BJ (cell line): ENCODE results near the gene ATXN7L3B. TPM values are rescaled to one million over a fixed set of nuclear protein-coding genes. Genes with fewer than 3 reads are reported as not detected.

ENCODE experiments used
- CTCF ChIA-PET: fragments of 350-600 bp; formaldehyde crosslinking; extraction: SDS; loops from one replicate; lab custom pipeline; 2021; ENCODE audit warnings: antibody characterized with exemption, inconsistent platforms; lab: Yijun Ruan, JAX
- POLR2A ChIA-PET: fragments of 300-600 bp; sonication (Branson Sonifier 250); formaldehyde crosslinking; extraction: SDS; loops from one replicate; lab custom pipeline; 2021; ENCODE audit warnings: antibody characterized with exemption; lab: Charles Lee
- DNase-seq: peaks from one replicate; pipeline ENCODE4 v3.0.0-alpha.2; 2011; ENCODE audit warnings: low read depth
- H3K27me3 ChIP-seq: 2 replicates; pipeline ENCODE4 v1.6.0; 2011; ENCODE audit warnings: low read length; ENCODE audit not compliant: control insufficient read depth, insufficient read depth
- H3K36me3 ChIP-seq: 2 replicates; pipeline ENCODE4 v1.5.1; 2011; ENCODE audit warnings: low read length; ENCODE audit not compliant: control insufficient read depth, insufficient read depth
- H3K4me3 ChIP-seq: 2 replicates; pipeline ENCODE4 v1.5.1; 2011; ENCODE audit warnings: low read depth, mild to moderate bottlenecking, control low read depth, low read length
- CTCF ChIP-seq: IDR thresholded peaks from 2 replicates; pipeline ENCODE4 v1.5.1; 2011; ENCODE audit warnings: low read depth, mild to moderate bottlenecking, control low read depth, inconsistent platforms, low read length, moderate library complexity; ENCODE audit not compliant: insufficient read depth
- polyA plus RNA-seq: library from polyadenylated mRNA; depleted of rRNA; stranded (reverse); fragments of >200 nt; gene quantifications from 2 replicates; pipeline ENCODE4 v1.2.3, GENCODE V29; 2011

Gene ATXN7L3B
- polyA plus RNA-seq, 1 experiment, result 18.8 TPM

- CTCF ChIA-PET, result interaction anchor here (0.7 kb wide), 1 partner anchor 431 kb away, joined by 3 read pairs; no protein-coding TSS in a partner anchor
- DNase-seq, result no peak
- POLR2A ChIA-PET, result no interaction called here
- no peak for TF ChIP-seq CTCF
- Histone ChIP-seq H3K36me3 (no peaks in the 10 kb centered on the region), H3K27me3 (no peaks in the 10 kb centered on the region), H3K4me3 (no peak overlapping the region)
Observed at GRCh38 chr12:74578486-74578885, 40.9 kb downstream of the ATXN7L3B start.

GRCh38 chr12:74579446-74579845 lies 41.8 kb downstream of the ATXN7L3B start:
- Histone ChIP-seq H3K36me3 (no peaks in the 10 kb centered on the region), H3K27me3 (no peaks in the 10 kb centered on the region), H3K4me3 (no peak overlapping the region)
- POLR2A ChIA-PET, result no interaction called here
- no peak for TF ChIP-seq CTCF
- no peak for DNase-seq
- CTCF ChIA-PET, result no interaction called here

- no peaks in the 10 kb centered on the region for H3K27me3 ChIP-seq
- ChIA-PET POLR2A (no interaction called here), CTCF (no interaction called here)
- no peak for DNase-seq
- no peak for TF ChIP-seq CTCF
- H3K4me3 ChIP-seq, result no peak overlapping the region
- H3K36me3 ChIP-seq, result no peaks in the 10 kb centered on the region
Observed at GRCh38 chr12:74579981-74580380, 42.3 kb downstream of the ATXN7L3B start.

GRCh38 chr12:74581439-74581838 lies 43.8 kb downstream of the ATXN7L3B start:
- no peak for TF ChIP-seq CTCF
- POLR2A ChIA-PET, result no interaction called here
- Histone ChIP-seq H3K27me3 (no peaks in the 10 kb centered on the region), H3K36me3 (no peaks in the 10 kb centered on the region), H3K4me3 (no peak overlapping the region)
- CTCF ChIA-PET, result no interaction called here
- DNase-seq, result no peak

- no peaks in the 10 kb centered on the region for H3K27me3 ChIP-seq
- ChIA-PET CTCF (no interaction called here), POLR2A (no interaction called here)
- H3K36me3 ChIP-seq, result no peaks in the 10 kb centered on the region
- no peak for DNase-seq
- no peak for TF ChIP-seq CTCF
- H3K4me3 ChIP-seq, result no peak overlapping the region
Observed at GRCh38 chr12:74584483-74585062, 46.9 kb downstream of the ATXN7L3B start.
